Stimulated activated CD8-positive, alpha-beta memory T cell treated with anti-CD3 and anti-CD28 coated beads, Interleukin-7, amount 100 ng/mL, for 48 hours (primary cell): ENCODE measurements around the gene TWSG1.
"Not testable (repeated sequence)": the region's sequence is repeated elsewhere in the genome, so short reads cannot be mapped to it uniquely, and the experiment has no call there.

Source experiments
- DNase-seq, 2 donors: peaks; one replicate each; pipeline ENCODE4 v3.0.0-alpha.2; 2020; ENCODE audit warnings: low read depth in 1 of 2; ENCODE audit errors: extremely low read depth in 1 of 2

Gene TWSG1

GRCh38 chr18:9334973-9335696 is 562 bp downstream of the TWSG1 start:
- no peak for DNase-seq

DNA sequence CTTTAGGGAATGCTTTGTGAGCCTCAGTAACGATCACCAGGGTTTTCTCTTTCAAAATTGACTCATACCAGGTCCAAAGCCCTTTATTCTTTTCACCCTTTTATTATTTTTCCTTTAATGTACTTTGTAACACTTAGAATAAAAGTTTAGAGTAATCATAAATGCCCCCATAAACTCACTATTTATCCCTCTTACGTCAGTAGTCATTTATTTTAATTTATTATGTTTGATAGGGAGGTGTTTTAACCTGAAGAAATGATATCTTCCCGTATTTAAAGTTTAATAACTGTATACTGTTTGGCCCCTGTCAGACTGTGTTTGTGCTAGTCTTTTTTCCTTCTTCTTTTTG is 1.1 kb downstream of the TWSG1 start:
- DNase-seq: no peak

GRCh38 chr18:9336827-9337226 is 2.3 kb downstream of the TWSG1 start:
- no peak for DNase-seq

DNA sequence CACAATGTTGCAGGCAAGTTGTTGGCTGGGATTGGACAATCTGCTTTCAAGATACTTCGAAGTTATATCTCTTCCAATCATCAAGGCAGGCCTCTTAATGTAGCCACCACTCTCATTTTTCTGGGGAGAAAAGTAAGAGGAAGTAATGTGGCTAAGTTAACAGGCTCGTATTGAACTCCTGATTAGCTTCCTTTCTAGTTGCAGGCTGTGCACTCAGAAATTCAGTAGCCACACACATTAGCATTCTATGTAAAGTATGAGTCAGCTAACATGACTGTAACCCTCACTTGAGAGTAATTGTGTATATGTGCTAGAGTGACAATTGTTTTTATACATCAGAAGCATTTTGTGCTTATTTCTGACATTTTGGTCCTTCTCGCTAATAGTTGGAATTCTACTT is 3.3 kb downstream of the TWSG1 start:
- no peak for DNase-seq

GRCh38 chr18:9340472-9340871 is 5.9 kb downstream of the TWSG1 start:
- DNase-seq: no peak

- DNase-seq: no peak
Measured at GRCh38 chr18:9343577-9343976, 9.0 kb downstream of the TWSG1 start.

DNA sequence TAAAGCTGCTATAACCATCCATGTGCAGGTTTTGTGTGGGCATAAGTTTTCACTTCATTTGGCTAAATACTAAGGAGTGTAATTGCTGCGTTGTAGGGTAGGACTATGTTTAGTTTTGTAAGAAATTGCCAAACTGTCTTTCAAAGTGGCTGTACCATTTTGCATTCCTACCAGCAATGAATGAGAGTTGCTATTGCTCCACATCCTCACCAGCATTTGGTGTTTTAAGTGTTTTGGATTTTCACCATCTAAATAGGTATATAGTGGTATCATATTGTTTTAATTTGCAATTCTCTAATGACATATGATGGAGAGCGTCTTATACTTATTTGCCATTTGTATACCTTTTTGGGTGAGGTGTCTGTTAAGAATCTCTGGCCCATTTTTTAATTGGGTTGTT is 12.2 kb downstream of the TWSG1 start:
- no peak for DNase-seq

GRCh38 chr18:9348079-9348671 is 13.6 kb downstream of the TWSG1 start:
- no peak for DNase-seq

DNA sequence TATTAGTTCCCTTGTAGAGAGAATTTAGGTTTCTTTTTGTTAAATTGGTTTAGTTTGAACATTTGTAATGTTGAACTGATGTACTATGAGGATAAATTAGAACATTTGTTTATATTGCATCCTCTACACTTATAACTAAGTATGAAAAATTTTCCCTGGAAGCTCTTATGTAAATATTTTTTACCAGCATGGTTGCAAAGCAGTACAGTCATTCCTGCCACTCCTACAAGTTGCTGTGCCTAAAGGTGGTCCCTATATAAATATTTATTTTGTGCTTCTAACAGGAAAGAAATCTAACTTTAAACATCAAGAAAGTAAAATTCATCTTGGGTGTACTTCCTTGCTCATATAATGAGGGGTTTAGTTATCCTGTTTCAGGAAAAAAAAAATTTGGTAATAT is 14.2 kb downstream of the TWSG1 start:
- DNase-seq: no peak

GRCh38 chr18:9353596-9353995 is 19.0 kb downstream of the TWSG1 start:
- DNase-seq: no peak

DNA sequence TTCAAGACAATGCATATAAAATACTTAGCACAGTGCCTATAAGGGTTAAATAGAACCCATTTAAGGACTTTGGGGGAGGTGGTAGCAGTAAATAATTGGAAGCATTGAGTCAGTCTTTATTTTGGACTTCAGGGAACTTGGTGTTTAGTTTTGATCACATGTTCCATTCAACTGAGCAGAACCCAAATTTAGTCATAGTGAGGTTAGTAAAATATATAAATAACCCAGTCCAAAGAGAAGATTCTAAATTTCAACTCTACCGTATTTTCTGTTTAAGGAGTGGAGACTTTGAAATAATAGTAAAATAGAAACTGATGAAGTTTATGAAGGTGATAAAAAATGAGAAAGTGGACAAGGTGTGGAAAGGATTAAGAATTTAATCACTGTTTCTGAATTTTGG is 19.7 kb downstream of the TWSG1 start:
- no peak for DNase-seq

DNA sequence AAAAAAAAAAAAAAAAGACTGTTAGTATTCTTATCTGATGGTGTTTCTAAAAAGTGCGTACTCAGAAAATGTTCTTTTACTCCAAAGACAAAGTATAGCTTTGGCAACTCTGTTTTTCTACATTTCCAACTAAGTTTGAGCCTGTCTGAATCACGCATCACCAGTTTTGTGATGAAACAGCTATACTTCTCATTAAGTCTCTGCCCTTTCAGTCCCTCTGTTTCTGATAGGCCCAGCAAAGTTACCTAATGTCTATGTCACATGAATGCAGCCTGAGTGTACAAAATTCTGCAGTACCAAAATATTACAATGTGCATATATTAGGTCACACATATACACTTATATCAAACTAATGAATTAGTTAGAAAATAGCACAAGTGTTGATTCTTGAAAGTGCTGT is 22.4 kb downstream of the TWSG1 start:
- no peak for DNase-seq

DNA sequence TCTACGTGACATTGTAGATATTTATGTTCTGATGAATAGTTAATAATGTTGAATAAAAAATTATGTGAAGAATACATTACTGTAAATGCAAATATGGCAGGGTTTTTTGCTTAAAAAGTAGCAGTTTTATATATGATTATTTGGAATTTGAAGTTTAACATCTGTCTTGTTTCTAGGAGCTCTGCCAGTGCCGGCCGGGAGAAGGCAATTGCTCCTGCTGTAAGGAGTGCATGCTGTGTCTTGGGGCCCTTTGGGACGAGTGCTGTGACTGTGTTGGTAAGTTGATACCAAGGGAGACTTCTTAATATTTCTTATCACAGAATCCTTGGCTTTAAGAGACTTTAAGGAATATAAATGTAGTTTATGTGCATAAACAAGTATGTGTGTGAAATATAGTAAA is 25.2 kb downstream of the TWSG1 start:
- no peak for DNase-seq

DNA sequence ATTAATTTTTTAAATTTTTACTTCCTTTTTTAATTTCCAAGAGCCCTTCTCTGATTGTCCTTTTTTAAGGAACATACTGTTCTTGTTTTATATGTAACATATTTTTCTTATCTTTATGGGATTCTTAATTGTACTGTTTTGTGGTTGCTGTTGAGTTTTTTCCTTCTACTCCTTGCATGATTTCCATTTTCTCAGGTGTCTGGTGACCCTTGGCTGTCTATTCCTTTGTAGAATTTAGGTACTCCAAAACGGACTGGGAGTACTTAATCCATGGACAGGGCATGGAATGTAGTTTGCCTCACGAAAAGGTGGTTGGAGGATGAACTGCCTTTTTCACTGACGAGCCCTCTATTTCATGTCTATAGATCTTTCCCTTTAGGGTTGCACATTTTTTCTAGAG is 26.6 kb downstream of the TWSG1 start:
- DNase-seq: no peak

DNA sequence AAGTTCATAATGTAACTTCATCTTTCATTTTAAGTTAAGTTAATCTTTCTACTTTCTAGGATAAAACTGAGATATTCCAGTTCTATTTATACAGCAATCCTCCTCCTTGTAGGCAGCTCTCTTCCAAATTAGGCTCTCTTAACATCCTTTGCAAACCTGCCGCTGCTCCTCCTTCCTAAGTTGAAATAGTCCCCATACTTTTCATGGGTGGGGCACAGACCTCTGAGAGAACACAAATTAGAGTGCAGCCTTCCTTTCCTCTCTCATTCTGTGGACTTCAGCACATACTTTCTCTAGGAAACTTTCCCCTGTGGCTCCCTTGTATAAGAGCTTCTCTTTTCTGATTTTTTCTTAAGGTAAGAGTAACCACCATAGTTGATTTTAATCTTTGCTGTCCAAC is 28.3 kb downstream of the TWSG1 start:
- DNase-seq: no peak

GRCh38 chr18:9364242-9364641 is 29.7 kb downstream of the TWSG1 start:
- no peak for DNase-seq

DNA sequence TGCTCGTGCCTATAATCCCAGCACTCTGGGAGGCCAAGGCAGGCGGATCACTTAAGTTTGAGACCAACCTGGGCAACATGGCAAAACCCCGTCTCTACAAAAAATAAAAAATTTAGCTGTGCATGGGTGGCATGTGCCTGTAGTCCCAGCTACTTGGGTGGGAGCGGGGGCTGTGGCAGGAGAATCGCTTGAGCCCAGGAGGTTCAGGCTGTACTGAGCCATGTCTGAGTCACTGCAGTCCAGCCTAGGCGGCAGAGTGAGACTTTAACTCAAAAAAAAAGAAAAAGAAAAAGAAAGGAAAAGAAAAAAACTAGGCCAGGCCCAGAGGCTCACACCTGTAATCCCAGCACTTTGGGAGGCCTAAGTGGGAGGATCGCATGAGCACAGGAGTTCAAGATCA is 30.8 kb downstream of the TWSG1 start:
- no peak for DNase-seq

DNA sequence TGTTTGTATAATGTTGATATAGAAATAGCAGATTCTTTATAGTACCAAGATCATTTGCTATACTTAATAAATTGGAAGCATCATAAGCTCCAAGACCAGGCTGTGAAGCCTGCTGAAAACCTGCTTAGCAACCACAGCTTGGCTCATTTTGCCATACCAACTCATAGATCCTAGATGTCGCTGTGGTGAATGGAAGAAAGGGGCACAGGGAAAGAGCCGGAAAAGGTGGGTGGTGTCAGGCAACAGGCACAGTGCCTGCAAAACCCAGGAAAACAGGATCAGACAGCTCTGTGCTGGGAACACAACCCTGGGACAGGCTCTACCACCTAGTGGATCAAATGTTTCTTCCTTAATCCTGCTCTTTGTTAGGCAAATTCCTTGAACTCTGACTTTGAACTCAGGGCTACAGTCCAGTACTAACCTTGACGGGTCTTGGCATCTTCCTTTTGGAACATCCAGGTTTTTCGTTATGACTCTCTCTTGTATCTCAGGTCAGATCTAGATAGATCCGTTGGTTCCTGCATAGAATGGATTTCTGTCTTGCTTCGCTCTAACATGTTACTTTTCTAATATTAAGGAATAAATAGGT is 31.6 kb downstream of the TWSG1 start:
- no peak for DNase-seq

- DNase-seq: not testable (repeated sequence)
Measured at GRCh38 chr18:9373254-9373653, 38.7 kb downstream of the TWSG1 start.

DNA sequence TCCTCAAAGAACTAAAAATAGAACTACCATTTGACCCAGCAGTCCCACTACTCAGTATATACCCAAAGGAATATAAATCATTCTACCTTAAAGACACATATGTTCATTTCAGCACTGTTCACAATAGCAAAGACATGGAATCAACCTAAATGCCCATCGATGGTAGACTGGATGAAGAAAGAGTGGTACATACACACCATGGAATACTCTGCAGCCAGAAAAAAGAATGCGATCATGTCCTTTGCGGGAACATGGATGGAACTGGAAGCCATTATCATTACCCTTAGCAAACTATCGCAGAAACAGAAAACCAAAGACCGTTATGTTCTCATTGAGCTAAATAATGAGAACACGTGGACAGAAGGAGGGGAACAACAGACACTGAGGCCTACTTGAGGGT is 44.5 kb downstream of the TWSG1 start:
- no peak for DNase-seq

DNA sequence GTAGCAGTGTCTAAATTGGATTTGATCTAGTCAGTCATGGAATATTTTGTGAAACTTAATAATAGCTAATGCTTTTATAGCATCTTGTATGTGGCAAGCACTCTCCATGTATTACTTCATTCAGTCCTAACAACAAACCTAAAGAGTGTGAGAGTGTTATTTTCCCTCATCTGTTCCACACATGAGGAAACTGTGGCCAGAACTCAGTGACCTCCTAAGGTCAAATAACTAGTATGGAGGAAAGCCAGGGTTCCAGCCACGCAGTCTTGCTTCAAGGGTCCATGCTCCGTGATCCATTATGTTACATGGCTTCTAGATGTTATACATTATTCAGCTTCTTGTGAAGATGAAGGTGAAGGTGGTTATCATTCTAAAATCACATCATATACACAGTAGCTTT is 45.5 kb downstream of the TWSG1 start:
- DNase-seq: no peak

DNA sequence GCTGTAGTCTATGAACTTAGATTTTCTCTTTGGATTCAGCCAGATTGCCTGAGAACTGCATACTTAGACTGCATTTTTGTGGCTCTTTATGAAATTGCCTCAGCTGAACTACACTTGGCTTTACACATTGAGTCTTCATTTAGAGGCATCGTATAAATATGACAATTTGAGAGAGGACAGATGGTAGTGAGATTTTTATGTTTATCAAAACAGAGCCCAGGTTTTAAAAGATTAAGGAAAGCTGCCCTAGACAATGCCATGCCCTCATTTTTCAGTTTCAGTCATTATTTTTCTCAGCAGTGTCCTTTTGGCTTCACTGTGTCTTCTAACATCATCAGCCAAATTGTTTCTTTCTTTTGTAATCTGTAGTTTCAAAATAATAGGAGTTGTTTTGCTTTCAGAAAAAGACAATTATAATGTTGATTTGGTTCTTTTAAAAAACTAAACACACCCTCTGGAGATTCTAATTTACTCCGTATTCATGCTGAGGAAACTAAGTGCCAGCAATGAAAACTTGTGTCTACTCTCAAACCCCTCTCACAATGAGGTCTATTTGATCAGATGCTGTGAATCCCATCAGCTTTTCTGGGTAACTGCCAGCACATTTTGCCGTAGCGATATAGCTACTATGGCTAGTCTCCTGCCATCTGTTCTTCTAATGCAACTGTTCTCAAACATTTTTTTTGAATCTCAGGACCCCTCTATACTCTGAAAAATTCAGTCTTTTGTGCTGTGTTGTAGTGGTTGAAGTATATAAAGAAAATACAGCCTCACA is 46.2 kb downstream of the TWSG1 start:
- DNase-seq: no peak
